Osteoblast (primary cell): ENCODE measurements around the gene EDN2. TPM values are rescaled to one million over a fixed set of nuclear protein-coding genes. Genes with fewer than 3 reads are reported as not detected.

Source experiments
- DNase-seq: peaks from one replicate; pipeline ENCODE4 v3.0.0; 2011; ENCODE audit warnings: low spot score, mixed read lengths; ENCODE audit not compliant: insufficient read length; ENCODE audit errors: missing footprints
- H2AFZ ChIP-seq: 2 replicates; pipeline ENCODE4 v1.6.0; 2011; ENCODE audit warnings: mild to moderate bottlenecking, low read length
- H3K27ac ChIP-seq: 2 replicates; pipeline ENCODE4 v1.5.1; 2011; ENCODE audit warnings: mild to moderate bottlenecking, low read depth, low read length, moderate library complexity
- H3K27me3 ChIP-seq: 2 replicates; pipeline ENCODE4 v1.6.0; 2012; ENCODE audit warnings: mild to moderate bottlenecking, control low read depth, inconsistent platforms, low read length, moderate library complexity; ENCODE audit not compliant: insufficient read depth
- H3K36me3 ChIP-seq: 2 replicates; pipeline ENCODE4 v1.5.1; 2011; ENCODE audit warnings: mild to moderate bottlenecking, low read length, control low read depth, moderate library complexity; ENCODE audit not compliant: insufficient read depth
- H3K4me1 ChIP-seq: 2 replicates; pipeline ENCODE4 v1.5.1; 2011; ENCODE audit warnings: mild to moderate bottlenecking, low read length, control low read depth, moderate library complexity; ENCODE audit not compliant: insufficient read depth
- H3K4me2 ChIP-seq: 2 replicates; pipeline ENCODE4 v1.6.0; 2011; ENCODE audit warnings: mild to moderate bottlenecking, low read length; ENCODE audit not compliant: insufficient read depth
- H3K4me3 ChIP-seq: fragments of 200-600 bp; sonication (generic); 3 replicates; pipeline ENCODE4 v1.5.1; 2012; ENCODE audit warnings: mild to moderate bottlenecking, low read length, inconsistent platforms; ENCODE audit not compliant: insufficient read depth
- H3K79me2 ChIP-seq: 2 replicates; pipeline ENCODE4 v1.6.0; 2012; ENCODE audit warnings: mild to moderate bottlenecking, low read length, control low read depth, inconsistent platforms; ENCODE audit not compliant: insufficient read depth
- H3K9me3 ChIP-seq: 2 replicates; pipeline ENCODE4 v1.5.1; 2011; ENCODE audit warnings: low read depth, low read length, control low read depth
- H4K20me1 ChIP-seq: 2 replicates; pipeline ENCODE4 v1.6.0; 2012; ENCODE audit warnings: mild to moderate bottlenecking, low read length, control low read depth; ENCODE audit not compliant: insufficient read depth
- total RNA-seq: library from RNA; depleted of rRNA; stranded (reverse); fragments of >200 nt; gene quantifications from 2 replicates; pipeline ENCODE4 v1.2.3, GENCODE V29; 2012
- TF ChIP-seq, protein P1 (sequence below): IDR thresholded peaks from 2 replicates; pipeline ENCODE4 v1.5.1; 2011; ENCODE audit warnings: mild to moderate bottlenecking, low read depth, low read length, moderate library complexity; ENCODE audit errors: extremely low read depth

Gene EDN2
- total RNA-seq, 1 donor, result not detected

- peak; percentile 10 for DNase-seq
- no peak overlapping the region for H3K27ac ChIP-seq
- H3K4me3 ChIP-seq, result no peak overlapping the region
- H3K36me3 ChIP-seq, result no peaks in the 10 kb centered on the region
- peaks cover 9% of the 10 kb centered on the region for H4K20me1 ChIP-seq
- H3K27me3 ChIP-seq, result no peaks in the 10 kb centered on the region
- H3K79me2 ChIP-seq, result no peaks in the 10 kb centered on the region
- no peak overlapping the region for H3K4me2 ChIP-seq
- TF ChIP-seq, protein P1, sequence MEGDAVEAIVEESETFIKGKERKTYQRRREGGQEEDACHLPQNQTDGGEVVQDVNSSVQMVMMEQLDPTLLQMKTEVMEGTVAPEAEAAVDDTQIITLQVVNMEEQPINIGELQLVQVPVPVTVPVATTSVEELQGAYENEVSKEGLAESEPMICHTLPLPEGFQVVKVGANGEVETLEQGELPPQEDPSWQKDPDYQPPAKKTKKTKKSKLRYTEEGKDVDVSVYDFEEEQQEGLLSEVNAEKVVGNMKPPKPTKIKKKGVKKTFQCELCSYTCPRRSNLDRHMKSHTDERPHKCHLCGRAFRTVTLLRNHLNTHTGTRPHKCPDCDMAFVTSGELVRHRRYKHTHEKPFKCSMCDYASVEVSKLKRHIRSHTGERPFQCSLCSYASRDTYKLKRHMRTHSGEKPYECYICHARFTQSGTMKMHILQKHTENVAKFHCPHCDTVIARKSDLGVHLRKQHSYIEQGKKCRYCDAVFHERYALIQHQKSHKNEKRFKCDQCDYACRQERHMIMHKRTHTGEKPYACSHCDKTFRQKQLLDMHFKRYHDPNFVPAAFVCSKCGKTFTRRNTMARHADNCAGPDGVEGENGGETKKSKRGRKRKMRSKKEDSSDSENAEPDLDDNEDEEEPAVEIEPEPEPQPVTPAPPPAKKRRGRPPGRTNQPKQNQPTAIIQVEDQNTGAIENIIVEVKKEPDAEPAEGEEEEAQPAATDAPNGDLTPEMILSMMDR, result no peak
- H2AFZ ChIP-seq, result no peak overlapping the region
- H3K4me1 ChIP-seq, result no peaks in the 10 kb centered on the region
- no peaks in the 10 kb centered on the region for H3K9me3 ChIP-seq
Measured at GRCh38 chr1:41528726-41529605, 44.5 kb upstream of the EDN2 start.

GRCh38 chr1:41528106-41528505 lies 43.6 kb upstream of the EDN2 start:
- H3K36me3 ChIP-seq, result no peaks in the 10 kb centered on the region
- no peak overlapping the region for H3K4me2 ChIP-seq
- H3K4me3 ChIP-seq, result no peak overlapping the region
- peak; percentile 60 for DNase-seq
- TF ChIP-seq, protein P1, result no peak
- peaks cover 9% of the 10 kb centered on the region for H4K20me1 ChIP-seq
- no peak overlapping the region for H3K27ac ChIP-seq
- H3K79me2 ChIP-seq, result no peaks in the 10 kb centered on the region
- H3K4me1 ChIP-seq, result no peaks in the 10 kb centered on the region
- no peaks in the 10 kb centered on the region for H3K27me3 ChIP-seq
- no peaks in the 10 kb centered on the region for H3K9me3 ChIP-seq
- H2AFZ ChIP-seq, result no peak overlapping the region

DNA sequence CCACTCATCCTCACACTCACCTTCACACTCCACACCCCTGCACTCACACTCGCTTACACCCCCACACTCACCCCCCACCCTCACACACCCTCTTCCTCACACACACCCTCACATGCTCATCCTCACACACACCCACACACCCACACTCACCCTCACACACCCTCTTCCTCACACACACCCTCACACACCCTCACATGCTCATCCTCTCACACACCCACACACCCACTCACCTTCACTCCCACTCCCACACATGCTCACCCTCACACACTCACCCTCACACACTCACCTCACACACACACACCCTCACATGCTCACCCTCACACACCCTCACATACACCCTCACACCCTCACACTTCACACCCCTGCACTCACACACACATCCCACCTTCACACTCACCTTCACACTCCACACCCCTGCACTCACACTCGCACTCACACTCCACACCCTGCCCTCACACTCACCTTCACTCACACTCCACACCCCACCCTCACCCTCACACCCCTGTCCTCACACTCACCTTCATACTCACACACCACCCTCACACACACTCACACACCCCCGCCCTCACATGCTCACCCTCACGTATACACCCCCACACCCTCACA lies 42.6 kb upstream of the EDN2 start:
- Histone ChIP-seq H3K27ac (no peak overlapping the region), H3K4me3 (no peak overlapping the region), H3K27me3 (no peaks in the 10 kb centered on the region), H2AFZ (no peak overlapping the region), H4K20me1 (peaks cover 9% of the 10 kb centered on the region), H3K4me2 (no peak overlapping the region), H3K4me1 (no peaks in the 10 kb centered on the region), H3K9me3 (no peaks in the 10 kb centered on the region), H3K79me2 (no peaks in the 10 kb centered on the region), H3K36me3 (no peaks in the 10 kb centered on the region)
- no peak for DNase-seq
- TF ChIP-seq, protein P1, result no peak
